ENCODE results near the gene REXO5. TPM values are rescaled to one million over a fixed set of nuclear protein-coding genes. Genes with fewer than 3 reads are reported as not detected.

The REXO5 gene
- total RNA-seq, 1 experiment from 2014 or later: 6.7 TPM

- no peak for TF ChIP-seq CTCF (conservative IDR thresholded peaks at IDR 0.05)
- Histone ChIP-seq H3K9ac (ENCODE audit: extremely low read depth, insufficient read length, low read length) (no peak overlapping the region), H3K18ac (ENCODE audit: insufficient read length, low read depth, low read length) (peak overlapping the region; percentile 50), H3K4me1 (ENCODE audit: insufficient read depth, low read length) (peaks cover 3% of the 10 kb centered on the region; the same call in 1 of the 2 replicates), H2AK5ac (ENCODE audit: insufficient read length, low read length) (no peak overlapping the region), H2BK120ac (ENCODE audit: low read depth, low read length, poor library complexity, severe bottlenecking) (peak overlapping the region; percentile 30), H3K27ac (ENCODE audit: insufficient read length, low read depth, low read length) (no peak overlapping the region), H2BK15ac (ENCODE audit: low read depth, low read length) (no peak overlapping the region), H4K8ac (replicated peaks; ENCODE audit: insufficient read length, low read depth, low read length) (no peak overlapping the region), H3K9me3 (ENCODE audit: control insufficient read depth, low read depth, low read length) (no peaks in the 10 kb centered on the region), H2AFZ (ENCODE audit: low read length) (no peak overlapping the region), H2BK20ac (ENCODE audit: low read depth, low read length, poor library complexity, severe bottlenecking) (no peak overlapping the region), H2BK12ac (ENCODE audit: insufficient read length, low read depth, low read length) (no peak overlapping the region), H2BK5ac (ENCODE audit: insufficient read length, low read length) (no peak overlapping the region), H3K56ac (ENCODE audit: insufficient read length, low read depth, low read length) (no peak overlapping the region), H4K20me1 (ENCODE audit: control insufficient read depth, insufficient read depth, insufficient read length) (no peaks in the 10 kb centered on the region), H3K23ac (ENCODE audit: insufficient read length, low read depth, low read length) (no peak overlapping the region), H4K5ac (ENCODE audit: insufficient read length, low read depth, low read length) (no peak overlapping the region), H4K91ac (ENCODE audit: insufficient read length, low read depth, low read length) (no peak overlapping the region), H3T11ph (ENCODE audit: low read length) (no peak overlapping the region), H3K4me2 (ENCODE audit: insufficient read depth, insufficient read length, low read length) (no peak overlapping the region), H3K79me1 (ENCODE audit: insufficient read depth, low read depth, low read length, poor library complexity, severe bottlenecking) (peaks cover 9% of the 10 kb centered on the region), H3K4ac (ENCODE audit: low read depth, low read length) (no peak overlapping the region), H3K27me3 (ENCODE audit: insufficient read depth, low read length) (no peaks in the 10 kb centered on the region), H3K23me2 (ENCODE audit: insufficient read length, low read depth, low read length, poor library complexity, severe bottlenecking) (no peaks in the 10 kb centered on the region), H3K14ac (ENCODE audit: insufficient read depth, low read length) (no peak overlapping the region), H3K79me2 (ENCODE audit: insufficient read depth, low read length) (peaks cover 2% of the 10 kb centered on the region; the same call in 1 of the 2 replicates)
- peak overlapping the region; percentile 18 to 83 (median 56); a peak in 3 of 7 replicates for H3K27ac Mint-ChIP-seq
- peaks cover 10 to 19% (median 18%) of the 10 kb centered on the region in 3 experiments for H3K36me3 Mint-ChIP-seq (ENCODE audit: insufficient read depth in 1 of 3, low read depth in 3 of 3)
- DNase-seq: no peak
- H3K9me3 Mint-ChIP-seq: no peaks in the 10 kb centered on the region
- no peak overlapping the region for H3K4me3 Mint-ChIP-seq
- WGBS (ENCODE audit: extremely low coverage, insufficient read length, low lambda C conversion rate): no CpG with 5 or more reads among the region's 6 CpGs
- H3K4me1 Mint-ChIP-seq: peaks cover 28 to 33% of the 10 kb centered on the region in 2 experiments
- H3K27me3 Mint-ChIP-seq (ENCODE audit: low read depth): no peaks in the 10 kb centered on the region
Measured at GRCh38 chr16:20865420-20866131, 59.2 kb downstream of the REXO5 start.

Measured in H9 (cell line).